Neural cell (in vitro differentiated cells): ENCODE data around the gene RWDD2A. TPM values are rescaled to one million over a fixed set of nuclear protein-coding genes. Genes with fewer than 3 reads are reported as not detected.

ENCODE experiments used
- H2AFZ ChIP-seq: fragments of 200-600, 300-800 bp; sonication (generic), shearing (Covaris generic); 2 replicates; pipeline ENCODE4 v1.6.0; 2014; ENCODE audit warnings: low read depth, mild to moderate bottlenecking, antibody characterized with exemption, low read length, moderate library complexity
- H3F3A ChIP-seq: fragments of 200-600 bp; shearing (Covaris generic); 2 replicates; pipeline ENCODE4 v1.6.1; 2016; ENCODE audit warnings: mild to moderate bottlenecking, moderate library complexity, mixed read lengths, antibody characterized with exemption, low read length; ENCODE audit not compliant: insufficient read depth, poor library complexity, severe bottlenecking
- H3K27ac ChIP-seq: fragments of 200-600, 300-800 bp; sonication (generic), shearing (Covaris generic); 2 replicates; pipeline ENCODE4 v1.5.1; 2014; ENCODE audit warnings: mild to moderate bottlenecking, low read length, moderate library complexity
- H3K27me3 ChIP-seq: fragments of 300-800, 200-600 bp; sonication (generic), shearing (Covaris generic); 2 replicates; pipeline ENCODE4 v1.6.0; 2014; ENCODE audit warnings: mild to moderate bottlenecking, low read depth, low read length, moderate library complexity; ENCODE audit not compliant: insufficient read depth
- H3K36me3 ChIP-seq: fragments of 300-800, 200-600 bp; sonication (generic), shearing (Covaris generic); 2 replicates; pipeline ENCODE4 v1.5.1; 2014; ENCODE audit warnings: mild to moderate bottlenecking, antibody characterized with exemption, low read length, moderate library complexity; ENCODE audit not compliant: insufficient read depth
- H3K4me2 ChIP-seq: fragments of 300-800, 200-600 bp; sonication (generic), shearing (Covaris generic); 2 replicates; pipeline ENCODE4 v1.6.0; 2014; ENCODE audit warnings: mild to moderate bottlenecking, low read length
- H3K4me3 ChIP-seq: fragments of 300-800, 200-600 bp; sonication (generic), shearing (Covaris generic); 2 replicates; pipeline ENCODE4 v1.5.1; 2014; ENCODE audit warnings: mild to moderate bottlenecking, low read length, moderate library complexity
- H3K79me2 ChIP-seq: fragments of 200-600 bp; shearing (Covaris generic); replicated peaks from 2 replicates; pipeline ENCODE4 v1.6.0; 2014; ENCODE audit warnings: mild to moderate bottlenecking, low read length, moderate library complexity; ENCODE audit not compliant: insufficient read depth
- H3K9ac ChIP-seq: fragments of 300-800, 200-600 bp; sonication (generic), shearing (Covaris generic); 2 replicates; pipeline ENCODE4 v1.6.1; 2016; ENCODE audit warnings: mild to moderate bottlenecking, low read length, mixed read lengths
- H3K9me2 ChIP-seq: fragments of 200-600 bp; shearing (Covaris generic); 2 replicates; pipeline ENCODE4 v1.6.1; 2016; ENCODE audit warnings: mild to moderate bottlenecking, low read length, mixed read lengths; ENCODE audit not compliant: insufficient read depth
- H3K9me3 ChIP-seq: fragments of 200-600, 300-800 bp; sonication (generic), shearing (Covaris generic); 2 replicates; pipeline ENCODE4 v1.6.1; 2016; ENCODE audit warnings: mild to moderate bottlenecking, mixed run types, low read length, moderate library complexity, mixed read lengths
- H4K20me1 ChIP-seq: fragments of 200-600 bp; shearing (Covaris generic); 2 replicates; pipeline ENCODE4 v1.6.1; 2016; ENCODE audit warnings: mild to moderate bottlenecking, mixed run types; ENCODE audit not compliant: insufficient read depth
- CTCF ChIP-seq: fragments of 450-650 bp; IDR thresholded peaks from 2 replicates; pipeline ENCODE4 v1.5.1; 2014; ENCODE audit warnings: antibody characterized with exemption, mild to moderate bottlenecking, moderate library complexity; ENCODE audit not compliant: poor library complexity, severe bottlenecking
- EP300 ChIP-seq: fragments of 450-650 bp; conservative IDR thresholded peaks from 2 replicates; pipeline ENCODE4 v1.6.1; 2014; ENCODE audit warnings: antibody characterized with exemption, mild to moderate bottlenecking, moderate library complexity; ENCODE audit not compliant: poor library complexity, severe bottlenecking
- EZH2 ChIP-seq: fragments of 200-600, 300-800 bp; shearing (Covaris generic), sonication (generic); IDR thresholded peaks from 2 replicates; pipeline ENCODE4 v1.6.1; 2014; ENCODE audit warnings: antibody characterized with exemption, low read length, borderline replicate concordance, mild to moderate bottlenecking; ENCODE audit not compliant: insufficient read depth, poor library complexity, severe bottlenecking
- MXI1 ChIP-seq: fragments of 450-650 bp; conservative IDR thresholded peaks from 2 replicates; pipeline ENCODE4 v1.6.1; 2014; ENCODE audit warnings: antibody characterized with exemption, mild to moderate bottlenecking; ENCODE audit not compliant: poor library complexity, severe bottlenecking
- POLR2AphosphoS5 ChIP-seq: IDR thresholded peaks from 2 replicates; pipeline ENCODE4 v1.6.1; 2012
- RAD21 ChIP-seq: fragments of 450-650 bp; conservative IDR thresholded peaks from 2 replicates; pipeline ENCODE4 v1.6.1; 2014; ENCODE audit warnings: antibody characterized with exemption, mild to moderate bottlenecking, moderate library complexity
- REST ChIP-seq: IDR thresholded peaks from 2 replicates; pipeline ENCODE4 v1.6.1; 2012; ENCODE audit warnings: borderline replicate concordance
- SMC3 ChIP-seq: fragments of 450-650 bp; conservative IDR thresholded peaks from 2 replicates; pipeline ENCODE4 v1.6.1; 2014; ENCODE audit warnings: antibody characterized with exemption, mild to moderate bottlenecking, moderate library complexity; ENCODE audit not compliant: poor library complexity
- TAF1 ChIP-seq: IDR thresholded peaks from 2 replicates; pipeline ENCODE4 v1.6.1; 2012; ENCODE audit warnings: low read depth
- polyA minus RNA-seq: library from RNA; depleted of rRNA, polyadenylated mRNA; stranded (reverse); fragments of >200 nt; gene quantifications from 2 replicates; pipeline ENCODE4 v1.2.3, GENCODE V29; 2014
- polyA plus RNA-seq: library from polyadenylated mRNA; depleted of rRNA; stranded (reverse); fragments of >200 nt; gene quantifications from 2 replicates; pipeline ENCODE4 v1.2.3, GENCODE V29; 2014

The RWDD2A gene
- polyA plus RNA-seq (6.3 and 6.6 TPM in 2 replicates), polyA minus RNA-seq (5.4 and 6.0 TPM in 2 replicates)

- no peaks in the 10 kb centered on the region for H3K9me3 ChIP-seq
- peak; percentile 31 for TF ChIP-seq EP300
- peak; percentile 49 for TF ChIP-seq REST
- TF ChIP-seq CTCF, result no peak
- TF ChIP-seq MXI1, result peak; percentile 71
- peak; percentile 82 for TF ChIP-seq POLR2AphosphoS5
- no peak for TF ChIP-seq EZH2
- TF ChIP-seq RAD21, result no peak
- no peaks in the 10 kb centered on the region for H3K9me2 ChIP-seq
- H3K9ac ChIP-seq, result peak within 1 kb of the TSS; percentile 73
- no peaks in the 10 kb centered on the region for H4K20me1 ChIP-seq
- peaks cover 12% of the 10 kb centered on the region for H3K79me2 ChIP-seq
- H3K4me2 ChIP-seq, result peak within 1 kb of the TSS; percentile 97
- H3K27me3 ChIP-seq, result peaks cover 4% of the 10 kb centered on the region
- H2AFZ ChIP-seq, result peak within 1 kb of the TSS; percentile 58
- H3K4me3 ChIP-seq, result peak within 1 kb of the TSS; percentile 92
- H3K27ac ChIP-seq, result peak within 1 kb of the TSS; percentile 54
- H3K36me3 ChIP-seq, result peaks cover 6% of the 10 kb centered on the region
- no peaks in the 10 kb centered on the region for H3F3A ChIP-seq
These were observed at the start of gene RWDD2A, which contains the start of gene PGM3 for GRCh38 chr6:83192871-83193746. Gene RWDD2A, plus strand, starts transcription at chr6:83193357. Its CDS starts 1,095 bp downstream, at chr6:83194452. Gene PGM3, minus strand, starts transcription at chr6:83193265. Its CDS starts 2,253 bp downstream, at chr6:83191012.

DNA sequence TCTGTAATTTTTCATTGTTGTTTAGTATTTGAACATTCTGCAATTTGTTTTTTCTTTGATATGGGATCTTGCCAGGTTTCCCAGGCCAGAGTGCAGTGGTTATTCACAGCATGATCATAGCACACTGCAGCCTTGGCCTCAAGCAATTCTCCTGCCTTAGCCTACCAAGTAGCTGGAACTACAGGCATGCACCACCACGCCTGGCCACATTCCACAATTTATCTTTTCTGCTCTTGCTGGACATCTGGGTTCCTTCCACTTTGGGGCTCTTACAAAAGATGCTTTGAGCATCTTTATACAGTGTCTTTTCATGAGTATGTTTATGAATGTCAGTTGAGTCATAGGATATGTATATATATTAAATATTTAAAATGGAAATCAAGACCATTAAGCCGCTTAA is 42.0 kb upstream of the RWDD2A start:
- H3K4me3 ChIP-seq, result no peak overlapping the region
- peaks cover 13% of the 10 kb centered on the region for H3K36me3 ChIP-seq

More for the DNA sequence above, 42.0 kb upstream of the RWDD2A start:
- Histone ChIP-seq H3K9ac (no peak overlapping the region), H3F3A (no peaks in the 10 kb centered on the region), H3K4me2 (no peak overlapping the region), H3K79me2 (no peaks in the 10 kb centered on the region), H3K9me2 (no peaks in the 10 kb centered on the region), H2AFZ (no peak overlapping the region), H3K9me3 (no peaks in the 10 kb centered on the region), H4K20me1 (no peaks in the 10 kb centered on the region), H3K27me3 (no peaks in the 10 kb centered on the region), H3K27ac (no peak overlapping the region)
- TF ChIP-seq EP300, result no peak
- no peak for TF ChIP-seq RAD21
- TF ChIP-seq CTCF, result no peak
- no peak for TF ChIP-seq EZH2
- no peak for TF ChIP-seq POLR2AphosphoS5
- TF ChIP-seq TAF1, result no peak
- no peak for TF ChIP-seq SMC3
- no peak for TF ChIP-seq REST
- TF ChIP-seq MXI1, result no peak
